ENCODE measurements around the gene ATP6V0A1.

ATP6V0A1 gene

GRCh38 chr17:42529061-42529460 lies 70.4 kb downstream of the ATP6V0A1 start:
- in situ Hi-C loops (cut with MboI; ENCODE audit: low pct_unique_long_range_greater_than_20kb, low sequenced_read_pairs, unreplicated experiment): no loop called here
- DNase-seq (ENCODE audit: low spot score): no peak
- no peak for TF ChIP-seq CTCF (IDR thresholded peaks at IDR 0.05; ENCODE audit: extremely low read depth, insufficient read depth, missing control alignments)

- DNase-seq (ENCODE audit: low spot score): no peak
- in situ Hi-C loops (cut with MboI; ENCODE audit: low pct_unique_long_range_greater_than_20kb, low sequenced_read_pairs, unreplicated experiment): no loop called here
- TF ChIP-seq CTCF (IDR thresholded peaks at IDR 0.05; ENCODE audit: extremely low read depth, insufficient read depth, missing control alignments): no peak
Observed at GRCh38 chr17:42530952-42531454, 72.3 kb downstream of the ATP6V0A1 start.

GRCh38 chr17:42531455-42532354 lies 73.0 kb downstream of the ATP6V0A1 start:
- TF ChIP-seq CTCF (IDR thresholded peaks at IDR 0.05; ENCODE audit: extremely low read depth, insufficient read depth, missing control alignments): peak; percentile 41
- in situ Hi-C loops (cut with MboI; ENCODE audit: low pct_unique_long_range_greater_than_20kb, low sequenced_read_pairs, unreplicated experiment): no loop called here
- DNase-seq (ENCODE audit: low spot score): peak; percentile 68

- in situ Hi-C loops (cut with MboI; ENCODE audit: low pct_unique_long_range_greater_than_20kb, low sequenced_read_pairs, unreplicated experiment): no loop called here
- DNase-seq (ENCODE audit: low spot score): no peak
- no peak for TF ChIP-seq CTCF (IDR thresholded peaks at IDR 0.05; ENCODE audit: extremely low read depth, insufficient read depth, missing control alignments)
Observed at GRCh38 chr17:42535155-42536047, 76.7 kb downstream of the ATP6V0A1 start.

GRCh38 chr17:42536048-42536371 lies 77.3 kb downstream of the ATP6V0A1 start, which contains the start of gene NAGLU:
Gene NAGLU (plus strand): TSS chr17:42536241. CDS start chr17:42536273, 32 bp downstream.
- in situ Hi-C loops (cut with MboI; ENCODE audit: low pct_unique_long_range_greater_than_20kb, low sequenced_read_pairs, unreplicated experiment): no loop called here
- no peak for TF ChIP-seq CTCF (IDR thresholded peaks at IDR 0.05; ENCODE audit: extremely low read depth, insufficient read depth, missing control alignments)
- DNase-seq (ENCODE audit: low spot score): peak; percentile 99

- TF ChIP-seq CTCF (IDR thresholded peaks at IDR 0.05; ENCODE audit: extremely low read depth, insufficient read depth, missing control alignments): no peak
- in situ Hi-C loops (cut with MboI; ENCODE audit: low pct_unique_long_range_greater_than_20kb, low sequenced_read_pairs, unreplicated experiment): no loop called here
- peak; percentile 95 for DNase-seq (ENCODE audit: low spot score)
Observed at GRCh38 chr17:42536372-42537155, 77.9 kb downstream of the ATP6V0A1 start.

Data from GM13977 (cell line).